ENCODE results near the gene CLSTN1.
A peak's percentile ranks its signal among the peaks of the same experiment; 100 is the strongest.

Gene CLSTN1

GRCh38 chr1:9823943-9824701, at the start of gene CLSTN1:
Gene CLSTN1, minus strand, starts transcription at chr1:9823965. Its CDS starts 232 bp downstream, at chr1:9823733.
- peak; percentile 88 for DNase-seq (ENCODE audit: low spot score)

DNA sequence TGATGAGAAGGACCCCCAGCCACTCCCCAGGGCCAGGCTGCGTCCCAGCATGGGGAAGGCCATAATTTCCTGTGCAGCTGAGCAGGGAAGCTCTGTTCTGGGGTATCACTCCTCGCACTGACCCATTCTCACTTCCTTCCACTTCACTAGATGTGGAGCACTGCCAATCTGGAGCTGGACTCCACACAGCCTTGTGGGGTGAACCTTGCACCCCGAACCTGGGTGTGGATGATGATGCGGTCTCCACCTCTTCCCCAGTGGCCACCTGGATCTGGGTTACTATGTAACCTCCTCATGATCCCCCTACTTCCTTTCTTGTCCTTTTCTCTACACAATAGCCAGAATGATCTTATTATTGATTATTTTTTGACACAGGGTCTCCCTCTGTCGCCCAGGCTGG, 49.6 kb upstream of the CLSTN1 start:
- DNase-seq (ENCODE audit: low spot score), result no peak

DNA sequence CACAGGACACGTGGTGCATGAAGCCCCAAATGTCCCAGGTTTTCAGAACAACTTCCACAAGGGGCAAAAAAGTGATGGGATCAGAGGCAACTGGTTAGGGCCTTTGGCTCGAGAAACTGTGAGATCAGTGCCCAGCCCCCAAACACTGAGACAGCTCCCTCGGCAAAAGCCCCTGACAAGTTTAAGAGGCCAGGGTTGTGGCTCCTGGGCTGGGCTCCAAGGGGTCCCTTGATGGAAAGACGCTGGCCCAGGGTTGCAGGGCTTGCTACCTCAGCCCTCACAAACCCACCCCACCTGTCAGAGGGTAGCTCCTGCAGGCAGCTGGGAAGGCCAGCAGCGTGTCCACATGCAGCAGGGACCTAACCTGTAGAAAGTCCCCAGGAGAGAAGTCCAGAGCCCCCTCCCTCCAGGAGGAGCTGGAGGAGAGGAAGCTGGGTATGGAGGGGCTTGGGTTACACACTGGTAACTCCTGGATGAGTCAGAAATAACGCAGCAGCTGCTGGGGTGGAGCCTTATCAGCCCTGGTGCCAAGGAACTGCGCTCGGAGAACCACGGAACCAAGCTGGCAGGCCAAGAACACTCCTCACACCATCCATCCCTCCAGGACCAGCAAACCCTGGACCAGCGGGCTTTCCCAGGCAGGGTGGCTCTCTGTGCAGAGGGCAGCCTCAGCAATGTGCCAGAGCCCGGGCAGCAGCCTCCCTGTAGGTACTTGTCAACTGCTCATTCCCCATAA, 48.8 kb upstream of the CLSTN1 start:
- DNase-seq (ENCODE audit: low spot score), result no peak

- no peak for DNase-seq (ENCODE audit: low spot score)
Measured at GRCh38 chr1:9871707-9872425, 48.1 kb upstream of the CLSTN1 start.

GRCh38 chr1:9871021-9871420, 47.3 kb upstream of the CLSTN1 start:
- no peak for DNase-seq (ENCODE audit: low spot score)

GRCh38 chr1:9870572-9870971, 46.8 kb upstream of the CLSTN1 start:
- DNase-seq (ENCODE audit: low spot score), result no peak

GRCh38 chr1:9869831-9870251, 46.1 kb upstream of the CLSTN1 start:
- DNase-seq (ENCODE audit: low spot score), result no peak

DNA sequence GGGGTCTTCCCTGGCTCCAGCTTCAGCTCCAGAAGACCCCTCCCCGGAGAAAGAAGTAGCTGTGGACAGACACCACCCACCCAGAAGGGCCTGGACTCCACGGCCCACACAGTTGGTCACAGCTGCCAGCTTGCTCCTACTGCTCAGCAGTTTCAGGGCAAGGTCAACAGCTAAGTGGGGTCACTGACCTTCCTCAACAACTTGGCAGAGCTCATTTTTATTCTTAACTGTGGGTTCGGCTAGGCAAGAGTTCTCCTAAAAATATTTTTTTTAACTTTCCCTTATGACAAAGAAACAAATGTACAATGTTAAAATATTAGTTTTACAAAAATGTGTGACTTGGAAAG, 44.5 kb upstream of the CLSTN1 start:
- no peak for DNase-seq (ENCODE audit: low spot score)

GRCh38 chr1:9867408-9868243, 43.9 kb upstream of the CLSTN1 start:
- peak; percentile 75 for DNase-seq (ENCODE audit: low spot score)

GRCh38 chr1:9866836-9867235, 43.1 kb upstream of the CLSTN1 start:
- no peak for DNase-seq (ENCODE audit: low spot score)

- DNase-seq (ENCODE audit: low spot score), result no peak
Measured at GRCh38 chr1:9865724-9866123, 42.0 kb upstream of the CLSTN1 start.

DNA sequence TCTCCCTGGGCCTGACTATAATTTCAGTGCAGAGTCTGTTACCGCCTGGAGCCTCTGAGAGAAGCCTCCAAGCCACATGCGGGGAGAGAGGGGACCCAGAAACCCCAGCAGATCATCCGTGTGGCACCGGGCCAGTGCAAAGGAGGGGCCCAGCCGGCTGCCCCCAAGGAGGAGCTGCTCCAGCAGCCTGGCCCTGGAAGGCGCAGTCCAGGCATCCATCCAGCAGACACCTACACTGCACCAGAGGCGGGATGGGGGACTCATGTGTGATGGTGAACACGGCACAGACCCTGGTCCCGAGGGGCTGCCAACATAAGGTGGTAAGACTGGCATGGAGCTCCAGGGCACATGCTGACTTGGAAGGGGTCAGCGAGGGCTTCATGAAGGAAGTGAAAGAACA, 39.6 kb upstream of the CLSTN1 start:
- DNase-seq (ENCODE audit: low spot score), result no peak

- DNase-seq (ENCODE audit: low spot score), result no peak
Measured at GRCh38 chr1:9861360-9861759, 37.6 kb upstream of the CLSTN1 start.

- no peak for DNase-seq (ENCODE audit: low spot score)
Measured at GRCh38 chr1:9860887-9861286, 37.1 kb upstream of the CLSTN1 start.

DNA sequence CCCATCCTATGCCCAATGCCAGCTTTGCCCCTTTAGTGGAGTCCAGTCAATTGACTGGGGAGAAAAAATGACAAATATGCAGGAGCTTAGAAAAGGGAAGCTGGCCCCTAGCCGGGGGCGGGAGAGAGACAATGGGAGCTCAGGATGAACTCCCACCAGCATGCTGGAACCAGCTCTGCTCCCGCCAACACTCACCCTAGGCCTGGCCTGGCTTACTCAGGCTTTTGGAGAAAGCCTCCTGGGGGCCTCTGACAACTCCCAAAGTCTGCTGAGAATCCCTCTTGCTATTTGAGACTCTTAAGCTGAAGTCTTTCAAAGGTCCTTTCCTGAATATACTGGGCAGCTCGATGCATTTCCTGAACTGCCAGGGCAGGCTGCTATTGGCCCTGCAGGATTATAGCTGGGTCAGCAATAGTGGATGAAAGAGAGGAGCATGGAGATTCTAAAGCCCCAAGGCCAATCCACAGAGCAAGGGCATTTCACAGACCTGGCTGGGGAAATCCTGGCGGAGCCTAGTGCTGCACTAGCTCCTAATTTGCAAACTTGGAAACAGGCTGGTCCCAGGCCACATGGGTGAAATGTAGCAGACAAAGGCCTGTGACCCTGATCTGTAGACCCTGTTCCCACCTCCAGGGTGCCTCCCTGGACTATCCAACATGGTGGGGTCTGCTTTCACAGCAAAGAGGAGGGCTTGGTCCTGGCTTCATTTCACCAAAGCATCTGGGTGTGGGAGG, 35.7 kb upstream of the CLSTN1 start:
- DNase-seq (ENCODE audit: low spot score), result no peak

- no peak for DNase-seq (ENCODE audit: low spot score)
Measured at GRCh38 chr1:9858293-9859035, 34.7 kb upstream of the CLSTN1 start.

DNA sequence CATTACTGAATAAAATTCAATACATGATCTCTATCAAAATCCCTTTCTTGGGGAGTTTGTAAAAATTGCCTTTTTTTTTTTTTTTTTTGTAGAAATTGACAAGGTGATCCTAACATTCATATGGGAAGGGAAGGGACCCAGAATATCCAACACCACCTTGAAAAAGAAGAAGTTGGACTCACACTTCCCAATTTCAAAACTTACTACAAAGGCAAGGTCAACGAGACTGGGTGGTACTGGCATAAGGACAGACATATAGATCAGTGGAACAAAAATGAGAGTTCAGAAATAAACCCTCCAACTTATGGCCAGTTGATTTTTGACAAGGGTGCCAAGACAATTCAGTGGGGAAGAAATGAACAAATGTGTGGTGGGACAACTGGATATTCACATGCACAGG, 31.4 kb upstream of the CLSTN1 start:
- DNase-seq (ENCODE audit: low spot score), result no peak

DNA sequence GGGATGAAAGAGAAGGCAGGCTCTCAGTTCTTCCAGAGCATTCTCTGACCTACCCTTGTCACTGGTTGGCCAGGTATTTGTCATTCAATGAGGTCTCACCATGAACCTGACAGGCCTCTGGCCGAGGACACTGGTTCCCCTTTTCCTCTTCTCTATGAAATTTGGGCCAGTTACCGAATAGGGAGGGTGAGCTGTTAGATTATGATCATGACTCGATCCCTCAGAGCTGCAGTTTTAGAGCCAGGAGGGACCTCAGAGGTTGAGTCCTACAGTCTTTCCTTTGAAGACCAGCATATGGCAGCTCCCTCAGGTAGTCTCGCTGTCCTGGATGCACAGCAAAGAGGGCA, 29.5 kb upstream of the CLSTN1 start:
- no peak for DNase-seq (ENCODE audit: low spot score)

GRCh38 chr1:9852410-9853248, 28.9 kb upstream of the CLSTN1 start:
- no peak for DNase-seq (ENCODE audit: low spot score)

GRCh38 chr1:9852004-9852403, 28.2 kb upstream of the CLSTN1 start:
- DNase-seq (ENCODE audit: low spot score), result no peak
